GM10266 (cell line): ENCODE results near the gene DSCAML1.

Source experiments
- DNase-seq: peaks from one replicate; pipeline ENCODE4 v3.0.0; 2012; ENCODE audit errors: extremely low spot score
- TF ChIP-seq, protein P1 (sequence below): IDR thresholded peaks from 2 replicates; pipeline ENCODE4 v1.5.1; 2012; ENCODE audit warnings: mild to moderate bottlenecking, low read depth; ENCODE audit not compliant: control insufficient read depth, insufficient read depth; ENCODE audit errors: missing control alignments

Gene DSCAML1

DNA sequence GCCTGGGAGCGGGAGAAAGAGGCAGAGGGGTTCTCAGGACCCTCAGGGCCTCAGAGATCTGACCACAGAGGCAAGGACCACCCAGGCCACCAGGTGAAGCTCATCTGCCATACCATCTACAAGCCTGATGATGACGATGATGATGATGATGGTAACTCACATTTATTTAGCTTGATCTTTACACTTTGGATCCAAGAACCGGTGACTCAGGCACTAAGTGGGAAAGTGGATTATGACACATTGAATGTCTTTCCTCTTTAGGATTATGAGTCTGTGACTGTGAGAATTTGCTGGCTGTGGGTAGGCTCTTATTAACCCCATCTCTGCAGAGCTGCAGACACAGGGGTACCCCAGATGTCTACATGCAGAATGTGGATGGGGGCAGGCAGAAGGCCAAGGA lies 110.3 kb downstream of the DSCAML1 start:
- no peak for DNase-seq
- TF ChIP-seq, protein P1, sequence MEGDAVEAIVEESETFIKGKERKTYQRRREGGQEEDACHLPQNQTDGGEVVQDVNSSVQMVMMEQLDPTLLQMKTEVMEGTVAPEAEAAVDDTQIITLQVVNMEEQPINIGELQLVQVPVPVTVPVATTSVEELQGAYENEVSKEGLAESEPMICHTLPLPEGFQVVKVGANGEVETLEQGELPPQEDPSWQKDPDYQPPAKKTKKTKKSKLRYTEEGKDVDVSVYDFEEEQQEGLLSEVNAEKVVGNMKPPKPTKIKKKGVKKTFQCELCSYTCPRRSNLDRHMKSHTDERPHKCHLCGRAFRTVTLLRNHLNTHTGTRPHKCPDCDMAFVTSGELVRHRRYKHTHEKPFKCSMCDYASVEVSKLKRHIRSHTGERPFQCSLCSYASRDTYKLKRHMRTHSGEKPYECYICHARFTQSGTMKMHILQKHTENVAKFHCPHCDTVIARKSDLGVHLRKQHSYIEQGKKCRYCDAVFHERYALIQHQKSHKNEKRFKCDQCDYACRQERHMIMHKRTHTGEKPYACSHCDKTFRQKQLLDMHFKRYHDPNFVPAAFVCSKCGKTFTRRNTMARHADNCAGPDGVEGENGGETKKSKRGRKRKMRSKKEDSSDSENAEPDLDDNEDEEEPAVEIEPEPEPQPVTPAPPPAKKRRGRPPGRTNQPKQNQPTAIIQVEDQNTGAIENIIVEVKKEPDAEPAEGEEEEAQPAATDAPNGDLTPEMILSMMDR: no peak

DNA sequence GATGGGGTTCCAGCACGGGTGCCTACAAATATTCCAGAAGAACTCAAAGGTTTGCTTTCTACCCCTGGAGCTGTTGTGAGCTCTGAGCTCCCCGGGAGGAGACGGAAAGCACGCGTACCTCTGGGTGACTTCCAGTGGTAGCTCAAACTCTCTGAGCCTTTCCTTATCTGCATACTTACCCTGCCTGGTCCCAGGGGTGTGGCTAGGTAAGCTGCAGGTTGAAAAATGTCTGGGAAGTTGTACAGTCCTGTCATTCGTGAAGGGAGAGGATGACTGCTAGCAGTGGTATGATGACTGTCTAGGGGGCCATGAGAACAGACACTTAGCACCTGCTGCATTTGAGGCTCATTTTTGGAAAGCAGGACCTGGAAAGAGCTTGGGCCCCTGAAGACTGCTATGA lies 111.5 kb downstream of the DSCAML1 start:
- no peak for DNase-seq
- TF ChIP-seq, protein P1: no peak

DNA sequence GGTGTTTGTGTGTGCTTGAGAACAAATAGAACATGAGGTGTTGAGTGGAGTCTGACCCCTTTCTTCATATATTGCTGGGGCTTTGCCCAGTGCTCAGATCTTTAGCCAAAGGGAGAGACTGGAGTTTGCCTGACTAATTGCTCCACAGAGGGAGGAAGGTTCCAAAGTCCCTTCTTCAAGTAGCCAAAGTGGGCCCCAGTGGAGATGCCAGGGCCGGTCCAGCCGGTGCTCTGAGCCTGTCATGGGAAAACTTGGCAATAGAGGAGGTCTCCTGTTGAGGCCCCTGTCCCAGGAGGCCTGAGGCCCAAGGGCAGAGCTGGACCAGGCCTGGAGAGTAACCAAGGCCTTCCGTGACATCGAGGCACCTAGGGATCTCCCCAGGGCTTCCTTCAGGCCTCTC lies 112.3 kb downstream of the DSCAML1 start:
- no peak for DNase-seq
- TF ChIP-seq, protein P1: no peak

DNA sequence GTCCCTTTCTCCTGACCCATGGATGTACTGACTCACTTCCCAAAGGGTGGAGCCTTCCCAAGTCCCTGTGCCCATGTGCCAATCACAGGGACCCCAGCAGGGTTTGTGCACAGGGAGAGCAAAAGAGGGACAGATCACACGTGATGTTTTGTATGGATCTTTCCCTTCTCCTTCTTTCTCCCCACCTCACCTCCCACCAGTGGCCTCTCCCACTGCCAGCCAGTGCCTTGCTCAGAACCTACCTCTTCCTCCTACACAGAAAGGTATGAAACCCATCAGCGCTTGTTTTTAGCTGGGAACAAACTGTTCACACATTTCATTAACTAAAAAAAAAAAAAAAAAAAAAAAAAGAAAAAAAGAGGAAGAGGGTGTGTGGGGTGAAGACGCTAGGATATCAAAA lies 112.9 kb downstream of the DSCAML1 start:
- TF ChIP-seq, protein P1: no peak
- DNase-seq: no peak

DNA sequence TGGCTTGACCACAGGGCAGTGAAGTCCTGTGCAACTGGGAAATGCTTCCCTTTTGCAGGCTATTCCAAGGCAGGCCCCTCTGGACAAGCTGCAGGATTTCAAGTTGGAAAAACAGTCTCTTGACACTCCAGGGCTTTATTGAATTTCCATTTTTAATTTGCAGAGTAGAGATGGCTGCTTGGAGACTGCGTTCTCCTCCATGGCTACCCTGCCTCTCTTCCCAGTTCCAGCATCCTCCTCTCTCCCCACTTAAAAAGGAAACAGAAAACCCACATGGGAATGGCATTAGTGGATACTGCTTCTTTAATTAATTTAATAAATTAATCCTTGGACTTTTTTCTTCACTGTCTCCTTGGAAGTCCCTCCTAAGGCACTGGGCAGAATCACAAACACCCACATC lies 115.6 kb downstream of the DSCAML1 start:
- TF ChIP-seq, protein P1: no peak
- DNase-seq: no peak

DNA sequence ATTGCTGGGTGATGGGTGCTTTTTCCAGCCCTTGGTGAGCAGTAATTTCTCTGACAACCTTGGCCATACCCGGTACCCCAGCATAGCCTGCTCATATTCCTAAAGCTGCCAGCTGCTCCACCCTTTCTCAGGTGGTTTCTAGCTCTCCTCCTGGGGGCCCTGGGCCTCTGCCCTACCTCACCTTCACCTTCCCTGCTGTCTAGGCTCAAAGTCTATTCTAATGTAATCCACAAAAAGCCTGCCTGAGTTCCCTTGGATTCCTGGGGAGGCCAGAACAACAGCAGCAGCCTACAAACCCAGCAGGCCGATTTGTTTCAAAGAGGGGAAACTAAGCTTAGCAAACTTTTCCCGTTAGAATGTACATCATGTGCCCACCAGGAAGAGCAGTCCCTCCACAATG lies 117.6 kb downstream of the DSCAML1 start:
- DNase-seq: no peak
- TF ChIP-seq, protein P1: no peak

DNA sequence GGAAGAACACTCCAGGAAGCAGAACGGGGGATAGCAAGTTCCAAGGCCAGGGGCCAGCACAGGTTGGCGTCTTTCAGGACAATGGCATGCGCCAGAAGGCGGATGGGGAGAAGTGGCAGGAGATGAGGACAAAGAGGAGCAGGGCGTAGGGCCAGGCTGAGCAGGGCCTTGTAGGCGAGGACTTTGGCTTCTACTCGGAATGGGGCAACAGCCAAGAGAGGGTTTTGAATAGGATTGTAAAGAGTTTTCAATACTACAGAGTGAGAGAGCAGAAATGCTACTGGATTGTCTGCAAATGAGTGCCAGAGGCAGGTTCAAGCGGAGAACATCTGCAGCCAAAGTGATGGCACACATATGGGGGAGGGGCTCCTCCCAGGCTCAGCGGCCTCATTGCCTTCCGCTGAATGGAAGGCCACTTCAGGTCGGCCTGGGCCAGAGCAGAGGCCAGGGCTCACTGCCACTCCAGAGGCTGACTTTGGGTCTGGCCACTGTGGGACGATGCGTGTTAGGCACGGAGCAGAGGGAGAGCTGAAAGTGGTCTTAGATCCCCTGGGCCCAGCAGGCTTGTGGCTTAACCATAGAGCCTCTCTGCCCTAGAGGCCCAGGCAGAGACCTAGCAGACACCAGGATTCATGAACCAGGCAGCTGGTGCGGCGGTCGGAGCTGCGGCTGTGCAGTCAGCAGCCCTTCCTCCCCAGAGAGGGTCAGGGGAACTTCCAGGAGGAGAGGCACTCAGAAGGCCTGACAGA lies 118.2 kb downstream of the DSCAML1 start:
- TF ChIP-seq, protein P1: no peak
- DNase-seq: no peak
